MM.1S (cell line): ENCODE measurements around the gene CEP70.
A peak's percentile ranks its signal among the peaks of the same experiment; 100 is the strongest.

ENCODE experiments used
- DNase-seq: peaks from one replicate; pipeline ENCODE4 v3.0.0-alpha.2; 2015
- H2AFZ ChIP-seq: fragments of 300-600 bp; sonication (generic); 2 replicates; pipeline ENCODE4 v1.6.0; 2016; ENCODE audit warnings: antibody characterized with exemption, low read length
- H3F3A ChIP-seq: fragments of 300-600 bp; sonication (generic); 2 replicates; pipeline ENCODE4 v1.6.1; 2016; ENCODE audit warnings: mild to moderate bottlenecking, antibody characterized with exemption, low read length, moderate library complexity, mixed read lengths; ENCODE audit not compliant: insufficient read depth
- H3K27ac ChIP-seq: fragments of 300-600 bp; sonication (generic); 2 replicates; pipeline ENCODE4 v1.5.1; 2016; ENCODE audit warnings: mild to moderate bottlenecking, low read length
- H3K27me3 ChIP-seq: fragments of 300-600 bp; sonication (generic); replicated peaks from 2 replicates; pipeline ENCODE4 v1.6.0; 2016; ENCODE audit warnings: low read length; ENCODE audit not compliant: insufficient read depth
- H3K36me3 ChIP-seq: fragments of 300-600 bp; sonication (generic); replicated peaks from 2 replicates; pipeline ENCODE4 v1.6.1; 2016; ENCODE audit warnings: mild to moderate bottlenecking, low read length, mixed read lengths; ENCODE audit not compliant: insufficient read depth
- H3K4me1 ChIP-seq: fragments of 300-600 bp; sonication (generic); 2 replicates; pipeline ENCODE4 v1.6.1; 2016; ENCODE audit warnings: low read length, mixed read lengths
- H3K4me2 ChIP-seq: fragments of 300-600 bp; sonication (generic); 2 replicates; pipeline ENCODE4 v1.6.0; 2016; ENCODE audit warnings: low read depth, low read length
- H3K4me3 ChIP-seq: fragments of 300-600 bp; sonication (generic); 2 replicates; pipeline ENCODE4 v1.5.1; 2016; ENCODE audit warnings: low read length, mixed read lengths
- H3K79me2 ChIP-seq: fragments of 300-600 bp; sonication (generic); 2 replicates; pipeline ENCODE4 v1.6.1; 2016; ENCODE audit warnings: mixed run types, low read length, mixed read lengths
- H3K9ac ChIP-seq: fragments of 300-600 bp; sonication (generic); 2 replicates; pipeline ENCODE4 v1.6.1; 2016; ENCODE audit warnings: low read length, mixed read lengths
- H3K9me2 ChIP-seq: fragments of 300-600 bp; sonication (generic); replicated peaks from 2 replicates; pipeline ENCODE4 v1.6.1; 2016; ENCODE audit warnings: mild to moderate bottlenecking, low read length, mixed read lengths; ENCODE audit not compliant: insufficient read depth
- H3K9me3 ChIP-seq: fragments of 300-600 bp; sonication (generic); replicated peaks from 2 replicates; pipeline ENCODE4 v1.6.1; 2016; ENCODE audit warnings: mild to moderate bottlenecking, low read length, mixed read lengths; ENCODE audit not compliant: insufficient read depth
- H4K20me1 ChIP-seq: fragments of 300-600 bp; sonication (generic); 2 replicates; pipeline ENCODE4 v1.6.1; 2016; ENCODE audit warnings: mild to moderate bottlenecking, low read length, moderate library complexity, mixed read lengths; ENCODE audit not compliant: insufficient read depth
- EZH2 ChIP-seq: fragments of 300-600 bp; sonication (generic); optimal IDR thresholded peaks from 2 replicates; pipeline ENCODE3; 2017; ENCODE audit warnings: low read depth, mild to moderate bottlenecking, antibody characterized with exemption, low read length, mixed read lengths
- EZH2phosphoT487 ChIP-seq: fragments of 300-600 bp; sonication (generic); IDR thresholded peaks from 2 replicates; pipeline ENCODE4 v1.6.1; 2018; ENCODE audit warnings: antibody characterized with exemption, low read length
- TF ChIP-seq, protein P1 (sequence below): fragments of 300-600 bp; sonication (generic); IDR thresholded peaks from 2 replicates; pipeline ENCODE4 v1.5.1; 2016; ENCODE audit warnings: antibody characterized with exemption, low read length, mixed read lengths

Gene CEP70, protein sequence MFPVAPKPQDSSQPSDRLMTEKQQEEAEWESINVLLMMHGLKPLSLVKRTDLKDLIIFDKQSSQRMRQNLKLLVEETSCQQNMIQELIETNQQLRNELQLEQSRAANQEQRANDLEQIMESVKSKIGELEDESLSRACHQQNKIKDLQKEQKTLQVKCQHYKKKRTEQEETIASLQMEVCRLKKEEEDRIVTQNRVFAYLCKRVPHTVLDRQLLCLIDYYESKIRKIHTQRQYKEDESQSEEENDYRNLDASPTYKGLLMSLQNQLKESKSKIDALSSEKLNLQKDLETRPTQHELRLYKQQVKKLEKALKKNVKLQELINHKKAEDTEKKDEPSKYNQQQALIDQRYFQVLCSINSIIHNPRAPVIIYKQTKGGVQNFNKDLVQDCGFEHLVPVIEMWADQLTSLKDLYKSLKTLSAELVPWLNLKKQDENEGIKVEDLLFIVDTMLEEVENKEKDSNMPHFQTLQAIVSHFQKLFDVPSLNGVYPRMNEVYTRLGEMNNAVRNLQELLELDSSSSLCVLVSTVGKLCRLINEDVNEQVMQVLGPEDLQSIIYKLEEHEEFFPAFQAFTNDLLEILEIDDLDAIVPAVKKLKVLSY

DNA sequence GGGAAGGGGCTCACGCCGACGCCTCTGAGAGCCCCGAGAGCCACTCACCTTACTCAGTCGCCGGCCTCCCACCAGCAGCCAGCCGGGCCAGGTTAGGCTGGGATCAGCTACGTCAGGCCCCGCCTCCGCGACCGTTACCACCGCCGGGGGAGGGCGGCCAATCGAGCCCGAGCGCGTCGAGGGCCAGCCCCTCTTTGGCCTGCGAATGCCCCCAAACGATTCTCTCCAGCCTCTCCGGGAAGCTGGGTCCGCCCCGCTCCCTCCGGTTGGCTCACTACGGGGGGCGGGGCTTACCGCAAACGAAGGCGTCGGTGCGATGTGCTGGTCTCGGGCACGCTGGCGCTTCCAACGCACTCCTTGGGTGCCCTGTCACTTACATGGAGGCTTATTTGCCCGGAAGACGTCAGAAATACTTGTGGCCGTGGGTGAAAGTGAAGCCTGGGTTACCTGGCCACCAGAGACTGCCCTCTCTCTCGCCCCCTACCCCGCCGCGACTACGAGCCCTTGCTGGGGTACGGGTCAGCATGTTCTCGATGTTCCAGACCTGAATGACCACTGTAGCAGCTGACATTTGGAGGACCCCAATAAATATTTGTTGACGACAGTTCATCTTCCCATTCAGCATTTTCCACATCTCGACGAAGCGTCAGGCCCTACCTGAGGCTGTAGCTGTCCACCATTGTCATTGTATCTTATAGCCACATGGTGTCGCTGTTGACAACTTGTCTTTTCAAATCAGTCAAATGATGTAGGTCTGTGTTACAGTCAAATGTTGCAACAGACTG is at the start of gene CEP70:
Gene CEP70 (minus strand): TSS at position 111 of the 785 bp plus-strand sequence. CDS start 21,333 bp downstream, outside the sequence.
- Histone ChIP-seq H3K27me3 (no peaks in the 10 kb centered on the region), H2AFZ (peak within 1 kb of the TSS; percentile 81), H3K4me2 (peak within 1 kb of the TSS; percentile 78), H3K79me2 (0 out of 2 replicates have a peak, but pooled peaks cover 4% of the 10 kb centered on the region), H3K4me3 (peak within 1 kb of the TSS; percentile 69), H3K9ac (peak within 1 kb of the TSS; percentile 75), H4K20me1 (no peaks in the 10 kb centered on the region), H3K4me1 (peaks cover 27% of the 10 kb centered on the region), H3F3A (peaks cover 20% of the 10 kb centered on the region), H3K9me3 (no peaks in the 10 kb centered on the region), H3K36me3 (no peaks in the 10 kb centered on the region), H3K9me2 (no peaks in the 10 kb centered on the region), H3K27ac (peak within 1 kb of the TSS; percentile 72)
- DNase-seq = peak; percentile 97
- TF ChIP-seq, protein P1, sequence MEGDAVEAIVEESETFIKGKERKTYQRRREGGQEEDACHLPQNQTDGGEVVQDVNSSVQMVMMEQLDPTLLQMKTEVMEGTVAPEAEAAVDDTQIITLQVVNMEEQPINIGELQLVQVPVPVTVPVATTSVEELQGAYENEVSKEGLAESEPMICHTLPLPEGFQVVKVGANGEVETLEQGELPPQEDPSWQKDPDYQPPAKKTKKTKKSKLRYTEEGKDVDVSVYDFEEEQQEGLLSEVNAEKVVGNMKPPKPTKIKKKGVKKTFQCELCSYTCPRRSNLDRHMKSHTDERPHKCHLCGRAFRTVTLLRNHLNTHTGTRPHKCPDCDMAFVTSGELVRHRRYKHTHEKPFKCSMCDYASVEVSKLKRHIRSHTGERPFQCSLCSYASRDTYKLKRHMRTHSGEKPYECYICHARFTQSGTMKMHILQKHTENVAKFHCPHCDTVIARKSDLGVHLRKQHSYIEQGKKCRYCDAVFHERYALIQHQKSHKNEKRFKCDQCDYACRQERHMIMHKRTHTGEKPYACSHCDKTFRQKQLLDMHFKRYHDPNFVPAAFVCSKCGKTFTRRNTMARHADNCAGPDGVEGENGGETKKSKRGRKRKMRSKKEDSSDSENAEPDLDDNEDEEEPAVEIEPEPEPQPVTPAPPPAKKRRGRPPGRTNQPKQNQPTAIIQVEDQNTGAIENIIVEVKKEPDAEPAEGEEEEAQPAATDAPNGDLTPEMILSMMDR = peak; percentile 91
- no peak for TF ChIP-seq EZH2phosphoT487

DNA sequence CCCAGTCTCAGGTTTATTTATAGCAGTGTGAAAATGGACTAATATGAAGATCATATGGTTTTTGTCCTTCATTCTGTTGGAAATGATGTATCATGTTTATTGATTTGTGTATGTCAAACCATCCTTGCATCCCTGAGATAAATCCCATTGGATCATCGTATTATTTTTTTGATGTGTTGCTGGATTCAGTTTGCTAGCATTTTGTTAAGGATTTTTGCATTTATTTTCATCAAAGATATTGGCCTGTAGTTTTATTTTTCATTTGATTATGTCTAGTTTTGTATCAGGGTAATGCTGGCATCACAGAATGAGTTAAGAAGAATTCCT is 48.8 kb upstream of the CEP70 start:
- H3K27ac ChIP-seq = no peak overlapping the region
- no peaks in the 10 kb centered on the region for H3K79me2 ChIP-seq
- no peaks in the 10 kb centered on the region for H3K4me1 ChIP-seq
- no peak overlapping the region for H3K9ac ChIP-seq
- H3F3A ChIP-seq = no peaks in the 10 kb centered on the region; the same call in 1 of the 2 replicates
- TF ChIP-seq EZH2phosphoT487 = no peak
- TF ChIP-seq, protein P1 = no peak
- TF ChIP-seq EZH2 = no peak
- no peaks in the 10 kb centered on the region for H4K20me1 ChIP-seq
- no peaks in the 10 kb centered on the region for H3K9me2 ChIP-seq
- H3K9me3 ChIP-seq = no peaks in the 10 kb centered on the region
- H3K36me3 ChIP-seq = no peaks in the 10 kb centered on the region
- H3K27me3 ChIP-seq = no peaks in the 10 kb centered on the region
- H3K4me3 ChIP-seq = no peak overlapping the region
- H2AFZ ChIP-seq = no peak overlapping the region
- no peak overlapping the region for H3K4me2 ChIP-seq
- no peak for DNase-seq

DNA sequence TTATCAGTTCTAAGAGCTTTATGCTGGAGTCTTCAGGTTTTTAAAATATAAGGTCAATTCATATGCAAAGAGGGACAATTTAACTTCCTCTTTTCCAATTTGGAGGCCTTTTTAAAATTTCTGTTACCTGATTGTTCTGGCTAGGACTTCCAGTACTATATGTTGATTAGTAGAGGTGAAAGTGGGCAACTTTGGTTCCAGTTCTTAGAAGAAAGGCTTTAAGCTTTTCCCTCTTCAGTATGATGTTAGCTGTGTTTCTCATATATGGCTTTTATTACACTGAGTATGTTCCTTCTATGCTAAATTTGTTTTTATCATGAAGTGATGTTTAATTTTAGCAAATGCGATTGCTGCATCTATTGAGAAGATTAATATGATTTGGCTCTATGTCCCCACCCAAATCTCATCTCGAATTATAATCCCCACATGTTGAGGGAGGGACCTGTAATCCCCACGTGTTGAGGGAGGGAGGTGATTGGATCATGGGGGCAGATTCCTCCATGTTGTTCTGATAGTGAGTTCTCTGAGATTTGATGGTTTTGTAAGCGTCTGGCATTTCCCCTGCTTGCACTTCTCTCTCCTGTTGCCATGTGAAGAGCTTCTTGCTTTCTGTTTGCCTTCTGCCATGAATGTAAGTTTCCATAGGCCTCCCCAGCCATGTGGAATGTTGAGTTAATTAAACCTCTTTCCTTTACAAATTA is 48.3 kb upstream of the CEP70 start:
- Histone ChIP-seq H3K4me2 (no peak overlapping the region), H3K27me3 (no peaks in the 10 kb centered on the region), H4K20me1 (no peaks in the 10 kb centered on the region), H3K79me2 (no peaks in the 10 kb centered on the region), H3K9me3 (no peaks in the 10 kb centered on the region), H3K9me2 (no peaks in the 10 kb centered on the region), H3K9ac (no peak overlapping the region), H3K4me3 (no peak overlapping the region), H3K4me1 (no peaks in the 10 kb centered on the region), H3K27ac (no peak overlapping the region), H2AFZ (no peak overlapping the region), H3K36me3 (no peaks in the 10 kb centered on the region), H3F3A (no peaks in the 10 kb centered on the region; the same call in 1 of the 2 replicates)
- TF ChIP-seq EZH2 (no peak), EZH2phosphoT487 (no peak)
- TF ChIP-seq, protein P1 = no peak
- no peak for DNase-seq
